ENCODE measurements around the gene DOCK9. TPM values are rescaled to one million over a fixed set of nuclear protein-coding genes. Genes with fewer than 3 reads are reported as not detected.

Gene DOCK9
- polyA plus RNA-seq, 3 donors = 50.0 to 58.0 (median 56.7) TPM

DNA sequence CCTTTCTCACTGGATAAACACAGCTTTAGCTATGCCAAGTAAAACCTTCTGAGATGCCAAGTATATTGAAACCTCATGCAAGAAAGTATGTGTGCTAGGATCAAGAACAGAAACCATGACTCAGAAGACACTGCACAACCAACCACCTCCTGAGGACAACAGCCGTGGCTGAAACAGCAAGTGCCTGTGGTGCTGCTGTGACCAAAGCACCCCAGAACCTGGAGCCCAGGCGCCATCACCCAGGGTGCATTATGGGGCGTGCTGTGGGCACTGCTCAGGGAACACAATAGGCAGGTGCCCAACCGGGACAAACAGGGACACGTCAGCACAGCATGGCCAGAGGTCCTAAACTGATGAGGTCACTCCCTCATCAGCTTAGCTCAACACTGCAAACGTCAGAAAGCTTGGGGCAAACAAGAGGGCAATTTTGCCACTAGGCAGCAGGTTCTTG, 124.1 kb downstream of the DOCK9 start:
- DNase-seq = no peak

- DNase-seq = no peak
Measured at GRCh38 chr13:98851276-98851675, 126.6 kb downstream of the DOCK9 start.

DNA sequence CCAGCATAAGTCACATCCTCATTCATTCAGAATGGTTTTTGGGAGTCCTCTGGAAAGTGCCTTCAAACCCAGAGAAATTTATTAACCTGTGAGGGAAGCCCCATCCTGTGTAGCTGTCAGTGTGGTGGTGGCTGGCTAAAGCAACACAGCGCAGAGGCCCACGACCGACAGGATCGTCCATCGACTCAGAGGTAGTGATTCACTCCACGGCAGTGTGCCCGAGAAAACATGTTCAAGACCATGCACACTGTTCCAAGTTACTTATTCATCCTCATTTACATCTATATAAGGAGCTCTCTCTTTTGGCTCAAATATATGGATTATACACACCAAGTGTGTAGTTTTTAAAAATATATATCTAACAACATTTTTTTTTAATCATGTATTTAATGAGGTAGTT, 129.1 kb downstream of the DOCK9 start:
- DNase-seq = no peak

- no peak for DNase-seq
Measured at GRCh38 chr13:98847780-98848179, 130.1 kb downstream of the DOCK9 start.

DNA sequence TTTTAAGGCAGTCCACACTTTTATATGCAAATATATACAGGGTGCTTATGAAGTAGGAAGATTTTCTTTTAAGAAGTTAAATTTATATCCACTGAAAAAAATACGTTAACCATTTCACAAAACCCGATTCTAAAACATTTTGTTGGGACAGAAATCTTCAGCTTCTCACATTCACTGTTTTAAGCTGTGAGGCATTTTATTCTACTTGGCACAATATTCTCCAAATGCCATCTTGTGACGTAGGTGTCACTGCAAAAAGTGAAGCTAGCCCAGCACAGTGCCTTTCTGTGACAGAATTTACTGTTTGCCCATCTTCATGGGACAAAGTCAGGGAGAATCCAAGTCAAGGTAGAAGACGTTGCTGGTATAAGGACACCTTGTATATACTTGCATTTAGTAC, 130.9 kb downstream of the DOCK9 start:
- no peak for DNase-seq

GRCh38 chr13:98846521-98846920, 131.3 kb downstream of the DOCK9 start:
- DNase-seq = no peak

DNA sequence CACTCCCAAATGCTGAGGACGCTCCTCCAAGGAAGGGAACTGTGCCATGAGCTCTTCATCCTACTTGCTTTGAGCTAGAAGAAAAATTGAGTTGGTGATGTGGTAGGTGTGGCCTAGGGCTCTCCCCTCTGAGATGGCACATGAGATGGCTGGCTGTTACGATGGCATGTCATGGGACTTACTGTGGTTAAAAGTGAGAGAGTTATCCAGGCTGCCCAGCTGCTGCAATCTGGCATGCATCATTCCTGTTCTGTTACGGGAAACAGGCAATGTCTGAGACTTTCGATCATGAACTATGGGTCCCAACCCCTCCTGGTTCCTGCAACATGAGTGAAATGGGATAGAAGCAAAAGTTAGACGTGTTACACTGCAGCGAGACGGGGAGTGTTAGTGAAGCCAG, 132.1 kb downstream of the DOCK9 start:
- no peak for DNase-seq

- no peak for DNase-seq
Measured at GRCh38 chr13:98844021-98844420, 133.8 kb downstream of the DOCK9 start.

- DNase-seq = no peak
Measured at GRCh38 chr13:98843482-98843877, 134.4 kb downstream of the DOCK9 start.

- DNase-seq = peak; percentile 75
Measured at GRCh38 chr13:98842858-98843481, 134.9 kb downstream of the DOCK9 start.

- no peak for DNase-seq
Measured at GRCh38 chr13:98842070-98842469, 135.8 kb downstream of the DOCK9 start.

DNA sequence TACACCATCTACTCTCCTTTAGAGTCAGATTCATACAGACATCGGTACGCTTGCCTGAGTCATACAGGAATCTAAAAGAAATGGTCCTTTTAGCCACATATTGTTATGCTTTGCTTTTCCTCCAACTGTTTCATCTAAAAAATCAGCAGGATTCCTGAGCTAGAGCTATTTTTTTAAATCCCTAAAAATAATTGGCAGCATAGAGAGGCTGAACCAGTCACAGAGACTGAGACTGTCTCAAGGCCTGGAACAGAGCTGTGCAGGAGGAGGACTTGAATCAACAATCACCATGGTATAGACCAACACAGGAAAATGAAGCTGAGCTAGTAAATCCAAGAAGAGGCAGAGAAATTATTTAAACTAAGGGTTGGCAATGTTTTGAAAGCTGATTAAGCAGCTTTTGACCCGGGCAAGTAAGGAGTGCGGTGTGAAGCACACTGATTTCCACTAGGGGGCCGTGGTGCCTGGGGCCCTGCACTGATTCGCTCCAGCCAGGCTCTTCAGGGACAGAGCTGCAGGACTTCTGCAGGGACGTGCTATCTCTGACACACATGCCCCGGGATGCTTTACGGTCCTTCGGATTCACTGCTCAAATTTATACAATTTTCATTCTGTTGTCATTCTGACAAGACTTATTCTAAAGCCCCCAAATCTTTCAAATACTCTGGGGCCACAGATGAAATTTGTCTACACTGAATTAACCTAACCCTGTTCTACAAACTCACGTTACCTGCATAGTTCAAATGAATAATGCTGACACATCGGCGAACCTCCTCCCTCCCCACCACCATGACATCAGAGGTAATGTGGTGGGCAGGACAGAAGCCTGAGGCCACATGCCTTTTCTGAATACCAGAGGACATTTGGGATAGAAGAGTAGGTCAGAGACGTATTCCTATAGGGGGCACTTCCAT, 137.8 kb downstream of the DOCK9 start:
- DNase-seq = peak; percentile 48

DNA sequence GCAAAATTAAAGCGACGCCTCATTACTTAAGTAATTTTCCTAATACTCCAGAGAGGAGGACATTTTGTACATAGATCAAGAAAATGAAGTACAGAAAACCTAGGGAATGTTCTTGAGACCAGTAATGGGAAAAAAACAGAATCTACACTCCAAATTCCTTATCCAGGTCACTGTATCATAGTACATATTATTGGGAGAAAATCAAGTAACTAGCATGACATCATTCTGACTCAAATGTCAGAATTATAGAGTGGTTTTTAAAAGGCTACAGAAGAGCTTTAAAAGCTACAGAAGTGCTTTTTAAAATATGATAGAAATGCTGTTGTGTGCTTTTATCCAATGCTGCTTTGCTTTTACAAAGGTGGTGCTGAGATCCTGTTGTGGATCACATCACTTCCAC, 139.1 kb downstream of the DOCK9 start:
- DNase-seq = no peak

DNA sequence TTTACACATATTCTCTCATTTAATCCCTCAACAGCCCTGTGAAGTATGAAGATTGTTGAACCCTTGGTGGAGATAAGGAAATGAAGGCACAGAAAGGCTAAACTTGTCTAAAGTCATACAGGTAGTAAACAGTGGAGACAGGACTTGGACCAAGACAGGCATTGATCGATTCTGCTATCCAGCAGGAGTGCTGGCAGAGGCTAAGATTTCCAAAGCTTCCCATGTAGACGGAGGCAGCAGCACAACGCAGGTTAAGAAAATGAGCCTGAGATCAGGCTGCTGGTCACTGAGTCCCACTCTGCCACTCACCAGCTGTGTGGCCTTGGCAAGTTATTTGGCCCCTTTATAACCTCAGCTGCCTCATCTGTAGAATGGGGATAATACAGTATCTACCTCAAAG, 140.0 kb downstream of the DOCK9 start:
- DNase-seq = no peak

DNA sequence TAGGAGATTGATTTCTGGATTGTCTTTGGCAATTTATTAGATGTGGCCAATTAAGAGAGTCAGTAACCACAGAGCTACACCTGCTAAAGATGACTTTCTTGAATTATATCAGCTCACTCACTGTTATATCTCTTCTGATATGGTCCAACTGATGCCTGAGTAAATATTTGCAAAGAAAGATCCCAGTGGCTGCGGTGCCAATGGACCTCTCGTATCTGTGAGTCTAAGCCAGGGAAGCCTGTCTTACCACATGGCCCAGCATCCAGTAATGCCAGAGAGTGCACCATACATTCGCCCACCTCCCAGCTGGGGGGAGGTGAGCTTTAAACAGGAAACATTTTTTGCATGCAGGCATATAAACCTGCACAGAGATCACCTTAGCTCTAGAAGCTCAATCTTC, 142.7 kb downstream of the DOCK9 start:
- DNase-seq = no peak

DNA sequence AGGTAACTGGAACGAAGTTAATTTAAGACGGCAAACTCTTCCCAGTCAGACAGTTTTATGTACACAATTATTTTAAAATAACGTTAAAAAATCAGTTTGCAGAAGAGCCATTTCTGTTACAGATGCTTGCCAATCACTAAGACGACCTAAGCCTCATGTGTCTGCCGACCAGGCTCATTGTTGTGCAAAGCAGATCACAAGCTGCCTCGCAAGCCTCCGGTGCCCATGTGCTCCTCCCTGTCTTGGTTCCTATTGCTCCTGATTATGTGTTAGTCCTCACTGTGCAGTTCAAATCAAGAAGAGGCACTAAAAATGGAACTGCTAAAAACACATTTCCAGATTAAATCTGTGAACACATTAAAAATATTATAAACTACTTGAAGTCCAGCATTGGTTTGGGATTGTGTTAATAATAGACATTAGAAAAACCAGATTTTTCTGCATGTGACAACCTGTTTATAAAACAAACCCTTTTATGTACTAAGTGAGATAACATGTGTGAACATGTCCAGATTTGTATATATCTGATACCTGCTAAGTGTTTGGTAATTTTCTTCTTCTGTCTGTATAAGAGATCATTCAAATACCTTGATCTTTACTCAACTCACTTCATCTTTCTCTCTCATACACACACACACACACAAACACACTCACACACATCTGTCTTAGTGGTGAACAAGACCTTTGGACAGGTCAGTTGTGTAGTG, 143.5 kb downstream of the DOCK9 start:
- no peak for DNase-seq

GRCh38 chr13:98831236-98831635, 146.6 kb downstream of the DOCK9 start:
- DNase-seq = no peak

- DNase-seq = no peak
Measured at GRCh38 chr13:98829541-98829940, 148.3 kb downstream of the DOCK9 start.

- DNase-seq = no peak
Measured at GRCh38 chr13:98828614-98829013, 149.2 kb downstream of the DOCK9 start.

- no peak for DNase-seq
Measured at GRCh38 chr13:98827449-98827848, 150.4 kb downstream of the DOCK9 start.

GRCh38 chr13:98826146-98826545, 151.7 kb downstream of the DOCK9 start:
- no peak for DNase-seq

DNA sequence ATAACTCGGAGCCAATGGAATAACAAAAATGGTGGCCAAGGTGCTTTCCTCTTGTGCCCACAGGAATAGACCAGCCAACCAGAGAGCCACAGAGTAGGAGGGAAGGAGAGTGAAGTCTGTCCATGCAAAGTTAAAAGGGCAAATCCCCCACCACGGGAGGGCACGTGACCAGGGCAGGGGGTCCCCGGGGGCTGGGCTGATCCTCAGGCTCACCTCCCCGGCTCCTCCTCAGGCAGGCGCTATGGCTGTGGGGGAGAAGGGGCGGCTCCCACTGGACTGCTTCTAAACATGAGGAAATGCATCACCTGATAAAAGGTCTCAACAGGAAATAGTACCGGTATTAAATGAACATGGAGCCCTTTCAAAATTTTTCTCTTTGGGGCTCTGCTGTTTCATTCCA, 152.2 kb downstream of the DOCK9 start:
- no peak for DNase-seq

Measured in renal pelvis (tissue), 4 donors.